A673 (cell line): ENCODE measurements around the gene CAST.

Experiments
- EZH2 ChIP-seq: fragments of 200-600 bp; sonication (generic); IDR thresholded peaks from 2 replicates; pipeline ENCODE4 v1.6.1; 2017; ENCODE audit warnings: borderline replicate concordance, low read depth, mild to moderate bottlenecking, mixed read lengths, antibody characterized with exemption, low read length; ENCODE audit not compliant: poor library complexity, severe bottlenecking
- TF ChIP-seq, protein P1 (sequence below): fragments of 300-800, 200-600 bp; sonication (generic); conservative IDR thresholded peaks from 2 replicates; pipeline ENCODE4 v1.5.1; 2017; ENCODE audit warnings: low read depth, mild to moderate bottlenecking, antibody characterized with exemption, low read length, moderate library complexity, mixed read lengths

DNA sequence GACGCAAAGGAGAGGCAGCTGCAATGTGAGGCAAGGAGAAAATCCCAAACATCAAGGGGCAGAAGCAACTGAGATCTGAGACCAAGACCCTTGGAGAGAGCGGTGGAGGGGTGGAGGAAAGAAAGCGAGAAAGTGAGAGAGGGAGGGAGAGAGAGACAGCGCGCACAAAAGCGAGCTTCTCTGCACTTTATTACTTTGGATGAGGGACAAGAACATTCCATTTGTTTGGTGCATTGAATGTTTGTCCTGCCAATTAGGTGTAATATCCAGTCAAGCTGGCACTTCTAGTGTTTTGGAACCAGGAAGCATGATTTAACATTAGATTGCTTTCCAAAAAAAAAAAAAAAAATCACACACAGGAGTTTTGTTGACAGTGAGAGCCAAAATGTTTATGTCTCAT lies 1.4 kb downstream of the CAST start:
- TF ChIP-seq, protein P1, sequence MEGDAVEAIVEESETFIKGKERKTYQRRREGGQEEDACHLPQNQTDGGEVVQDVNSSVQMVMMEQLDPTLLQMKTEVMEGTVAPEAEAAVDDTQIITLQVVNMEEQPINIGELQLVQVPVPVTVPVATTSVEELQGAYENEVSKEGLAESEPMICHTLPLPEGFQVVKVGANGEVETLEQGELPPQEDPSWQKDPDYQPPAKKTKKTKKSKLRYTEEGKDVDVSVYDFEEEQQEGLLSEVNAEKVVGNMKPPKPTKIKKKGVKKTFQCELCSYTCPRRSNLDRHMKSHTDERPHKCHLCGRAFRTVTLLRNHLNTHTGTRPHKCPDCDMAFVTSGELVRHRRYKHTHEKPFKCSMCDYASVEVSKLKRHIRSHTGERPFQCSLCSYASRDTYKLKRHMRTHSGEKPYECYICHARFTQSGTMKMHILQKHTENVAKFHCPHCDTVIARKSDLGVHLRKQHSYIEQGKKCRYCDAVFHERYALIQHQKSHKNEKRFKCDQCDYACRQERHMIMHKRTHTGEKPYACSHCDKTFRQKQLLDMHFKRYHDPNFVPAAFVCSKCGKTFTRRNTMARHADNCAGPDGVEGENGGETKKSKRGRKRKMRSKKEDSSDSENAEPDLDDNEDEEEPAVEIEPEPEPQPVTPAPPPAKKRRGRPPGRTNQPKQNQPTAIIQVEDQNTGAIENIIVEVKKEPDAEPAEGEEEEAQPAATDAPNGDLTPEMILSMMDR = no peak
- no peak for TF ChIP-seq EZH2
